HG03064 (cell line): ENCODE measurements around the gene ACSL5.
"Not testable (repeated sequence)": the region's sequence is repeated elsewhere in the genome, so short reads cannot be mapped to it uniquely, and the experiment has no call there.

ENCODE experiments used
- ATAC-seq: cut with Tn5 transposase; IDR thresholded peaks from one replicate; pipeline ENCODE4 v1.9.1; 2021; ENCODE audit warnings: low read depth; ENCODE audit not compliant: unreplicated experiment

The ACSL5 gene

DNA sequence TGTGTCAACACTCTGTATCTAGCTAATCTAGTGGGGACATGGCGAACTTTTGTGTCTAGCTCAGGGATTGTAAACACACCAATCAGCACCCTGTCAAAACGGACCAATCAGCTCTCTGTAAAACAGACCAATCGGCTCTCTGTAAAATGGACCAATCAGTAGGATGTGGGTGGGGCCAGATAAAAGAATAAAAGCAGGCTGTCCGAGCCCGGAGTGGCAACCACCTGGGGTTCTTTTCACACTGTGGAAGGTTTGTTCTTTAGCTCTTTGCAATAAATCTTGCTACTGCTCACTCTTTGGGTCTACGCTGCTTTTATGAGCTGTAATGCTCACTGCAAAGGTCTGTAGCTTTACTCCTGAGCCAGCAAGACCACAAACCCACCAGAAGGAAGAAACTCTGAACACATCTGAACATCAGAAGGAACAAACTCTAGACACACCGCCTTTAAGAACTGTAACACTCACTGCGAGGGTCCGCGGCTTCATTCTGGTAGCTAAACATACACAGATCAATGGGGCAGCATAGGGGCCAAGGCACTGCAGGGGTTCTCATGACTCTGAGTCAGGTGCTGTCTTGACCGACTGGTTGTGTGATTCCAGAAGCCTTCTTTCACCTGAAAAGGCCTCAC, 1.6 kb upstream of the ACSL5 start:
- not testable (repeated sequence) for ATAC-seq

DNA sequence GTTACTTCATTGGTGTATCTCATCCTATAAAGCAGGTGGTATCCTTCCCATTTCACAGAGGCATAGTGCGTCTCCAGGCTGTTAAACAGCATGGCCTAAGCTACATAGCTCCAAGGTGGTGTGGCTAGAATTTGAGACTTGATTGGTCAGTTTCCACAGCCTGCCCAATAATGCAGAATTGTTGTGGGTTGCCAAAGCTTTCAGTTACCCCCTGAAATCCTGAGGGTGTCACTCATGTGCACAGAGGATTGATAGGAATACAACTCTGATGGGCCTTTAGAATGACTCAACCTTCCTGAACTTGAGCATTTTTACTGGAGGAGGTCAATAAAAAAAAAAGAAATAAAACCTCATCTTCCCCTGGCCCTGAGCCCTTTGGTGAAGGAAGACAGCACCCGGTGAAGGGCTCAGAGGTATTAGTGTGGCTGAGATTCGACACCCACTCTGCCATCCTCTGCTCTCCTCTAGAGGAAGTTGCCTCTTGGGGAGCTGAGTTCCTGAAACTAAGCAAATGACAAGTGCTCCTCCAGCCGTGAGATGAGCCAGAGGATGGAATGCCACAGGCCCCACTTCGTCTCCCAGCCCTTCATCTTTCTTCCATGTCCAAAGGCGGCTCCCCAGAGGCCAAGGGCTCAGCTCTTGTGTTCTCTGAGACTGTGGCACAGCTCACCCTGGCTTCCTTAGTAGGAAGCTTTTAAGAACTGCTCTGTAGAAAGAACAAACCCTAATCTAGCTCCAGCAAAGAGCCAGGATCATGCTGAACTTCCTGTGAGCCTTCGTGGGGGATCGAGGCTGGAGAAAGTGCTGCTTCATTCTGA, 1.0 kb downstream of the ACSL5 start:
- peak; percentile 46 for ATAC-seq

DNA sequence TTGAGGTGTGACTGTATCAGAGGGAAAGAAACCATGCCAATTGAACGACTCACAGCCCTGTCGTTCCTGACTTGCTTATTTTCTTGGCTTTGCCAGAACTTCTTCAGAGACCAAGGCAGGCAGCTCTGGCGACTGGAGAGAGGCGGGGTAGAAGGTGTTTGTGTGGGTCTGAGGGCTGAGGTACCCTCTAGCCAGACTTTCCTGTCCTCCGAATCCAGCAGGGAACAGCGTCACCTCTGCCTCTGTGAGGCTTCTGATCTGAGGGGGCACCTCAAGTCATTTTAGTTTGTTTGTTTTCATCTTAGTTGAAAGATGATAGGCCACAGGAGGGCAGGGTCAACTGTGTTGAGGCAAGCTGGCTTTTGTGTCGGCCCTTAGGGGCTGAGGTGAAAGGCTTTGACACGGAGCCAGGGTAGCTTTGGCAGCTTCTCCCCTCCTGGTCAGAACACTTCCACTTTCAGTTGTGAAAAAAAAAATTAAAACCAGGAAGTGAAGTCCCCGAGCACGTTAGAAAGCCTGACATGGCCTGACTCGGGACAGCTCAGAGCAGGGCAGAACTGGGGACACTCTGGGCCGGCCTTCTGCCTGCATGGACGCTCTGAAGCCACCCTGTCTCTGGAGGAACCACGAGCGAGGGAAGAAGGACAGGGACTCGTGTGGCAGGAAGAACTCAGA, 1.9 kb downstream of the ACSL5 start:
- peak; percentile 85 for ATAC-seq

DNA sequence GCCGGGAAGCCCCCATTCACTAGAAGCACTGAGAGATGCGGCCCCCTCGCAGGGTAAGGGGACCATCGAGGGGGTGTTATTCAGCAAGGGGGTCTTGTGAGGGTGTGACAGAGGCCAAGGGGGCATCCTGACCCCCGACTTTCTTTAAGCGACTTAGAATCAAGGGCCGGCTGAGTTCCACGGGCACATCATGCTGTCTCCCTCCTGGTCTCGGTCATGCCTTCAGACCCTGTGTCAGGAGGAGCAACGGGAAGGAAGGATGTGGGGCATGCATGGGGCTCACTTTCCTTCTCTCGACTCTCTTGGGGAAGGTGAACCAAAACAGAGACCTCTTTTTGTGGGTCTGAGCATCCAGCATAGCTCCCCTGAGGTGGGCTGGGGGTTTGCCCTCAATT, 2.5 kb downstream of the ACSL5 start:
- peak; percentile 16 for ATAC-seq

DNA sequence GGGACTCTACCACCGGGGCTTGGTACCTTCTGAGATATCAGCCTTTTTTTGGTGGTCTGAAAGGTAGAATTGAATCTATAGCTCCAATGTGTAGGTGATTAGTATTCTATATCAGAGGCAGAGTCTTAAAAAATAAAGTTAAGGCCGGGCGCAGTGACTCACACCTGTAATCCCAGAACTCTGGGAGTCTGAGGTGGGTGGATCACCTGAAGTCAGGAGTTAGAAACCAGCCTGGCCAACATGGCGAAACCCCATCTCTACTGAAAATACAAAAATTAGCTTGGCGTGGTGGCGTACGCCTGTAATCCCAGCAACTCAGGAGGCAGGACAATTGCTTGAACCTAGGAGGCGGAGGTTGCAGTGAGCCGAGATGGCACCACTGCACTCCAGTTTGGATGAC, 3.2 kb downstream of the ACSL5 start:
- not testable (repeated sequence) for ATAC-seq

DNA sequence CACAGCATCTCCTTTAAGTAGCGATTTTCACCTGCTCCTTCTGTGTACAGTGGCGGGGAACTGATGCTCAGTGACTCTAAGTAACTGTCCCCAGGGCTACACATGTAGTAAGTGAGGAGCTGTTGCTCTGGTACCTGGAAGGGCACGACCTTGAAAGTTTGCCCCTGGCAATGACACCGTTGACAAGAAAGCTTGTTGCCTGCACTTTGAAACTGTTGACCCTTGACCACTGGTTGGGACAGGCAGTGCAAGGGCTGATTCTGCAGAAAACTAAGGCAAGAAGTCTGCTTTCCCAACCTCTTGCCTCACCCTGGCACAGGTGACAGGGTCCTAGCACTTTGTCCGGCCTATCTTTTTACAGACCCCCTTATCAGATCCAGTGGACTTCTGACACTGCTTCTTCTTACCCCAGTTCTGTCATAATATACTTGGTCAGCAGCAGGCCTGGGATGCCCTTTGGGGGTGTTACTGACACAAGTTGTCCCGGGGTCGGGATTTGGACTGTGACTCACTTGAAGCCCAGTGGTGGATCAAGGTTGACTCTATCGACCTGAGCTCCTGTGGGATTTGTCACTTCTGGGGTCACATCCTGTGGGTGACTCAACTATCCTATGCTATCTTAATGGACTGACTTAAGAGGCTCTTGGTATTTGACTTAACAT, 5.8 kb downstream of the ACSL5 start:
- no peak for ATAC-seq

DNA sequence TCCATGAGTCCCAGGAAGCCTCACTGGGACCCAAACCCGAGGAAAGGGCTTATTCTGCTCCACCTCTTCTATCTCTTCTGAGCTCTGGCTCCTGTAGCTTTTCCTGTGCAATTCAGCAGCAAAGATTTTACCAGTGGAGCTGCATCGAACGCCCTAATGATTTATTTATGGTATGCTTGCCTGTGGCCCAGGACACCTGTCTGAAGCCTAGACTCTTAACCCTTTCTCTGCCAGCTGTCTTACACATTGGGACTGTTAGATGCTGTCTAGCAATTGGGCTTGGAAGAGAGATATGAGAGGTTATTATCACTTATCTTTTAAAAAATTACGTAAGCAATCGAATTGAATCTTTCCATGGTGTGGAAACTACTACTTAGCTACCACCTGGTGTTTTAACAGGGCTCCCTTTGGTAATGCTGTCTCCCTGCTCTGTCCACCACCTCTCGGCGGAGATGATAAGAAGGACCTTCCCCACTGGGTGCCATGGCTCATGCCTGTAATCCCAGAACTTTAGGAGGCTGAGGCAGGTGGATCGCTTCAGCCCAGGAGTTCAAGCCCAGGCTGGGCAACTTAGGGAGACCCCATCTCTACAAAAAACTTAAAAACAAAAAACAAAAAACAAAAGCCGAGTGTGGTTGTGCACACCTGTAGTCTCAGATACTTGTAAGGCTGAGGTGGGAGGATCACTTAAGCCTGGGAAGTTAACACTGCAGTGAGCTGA, 8.8 kb downstream of the ACSL5 start:
- no peak for ATAC-seq

DNA sequence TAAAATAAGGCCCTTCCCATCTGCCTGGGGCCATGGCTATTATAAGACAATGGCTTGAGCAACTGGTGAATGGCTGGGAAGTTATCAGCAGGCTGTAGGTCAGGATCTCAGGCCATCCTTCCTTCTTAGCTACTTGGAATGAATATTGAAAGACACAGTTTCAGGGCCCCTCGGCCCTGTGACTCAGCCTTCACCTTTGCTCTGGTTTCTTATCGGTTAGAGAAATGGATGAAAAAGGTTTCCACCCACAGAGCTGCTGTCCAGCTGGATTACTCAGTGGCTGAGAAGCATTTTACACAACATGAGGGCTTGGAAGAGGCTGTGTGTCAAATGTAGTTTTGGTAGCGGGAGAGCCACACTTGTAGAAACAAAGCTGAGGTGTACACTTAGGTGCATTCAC, 9.4 kb downstream of the ACSL5 start:
- no peak for ATAC-seq

DNA sequence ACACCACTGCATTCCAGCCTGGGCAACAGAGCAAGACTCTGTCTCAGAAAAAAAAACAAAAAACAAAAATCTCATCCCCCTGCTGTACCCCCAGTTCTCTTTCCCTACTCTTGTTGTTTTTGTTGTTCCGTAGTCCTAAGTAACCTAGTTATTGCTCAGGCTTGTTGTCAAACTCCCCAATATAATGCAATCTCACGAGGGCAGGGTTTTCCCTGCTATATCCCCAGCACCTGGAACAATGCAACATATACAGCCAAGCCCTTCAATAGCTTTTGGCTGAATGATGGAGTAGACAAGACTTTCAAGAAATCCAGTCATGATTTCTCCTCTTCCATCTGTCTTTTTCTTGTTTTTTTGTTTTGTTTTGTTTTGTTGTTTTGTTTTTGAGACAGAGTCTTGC, 10.2 kb downstream of the ACSL5 start:
- ATAC-seq = no peak

DNA sequence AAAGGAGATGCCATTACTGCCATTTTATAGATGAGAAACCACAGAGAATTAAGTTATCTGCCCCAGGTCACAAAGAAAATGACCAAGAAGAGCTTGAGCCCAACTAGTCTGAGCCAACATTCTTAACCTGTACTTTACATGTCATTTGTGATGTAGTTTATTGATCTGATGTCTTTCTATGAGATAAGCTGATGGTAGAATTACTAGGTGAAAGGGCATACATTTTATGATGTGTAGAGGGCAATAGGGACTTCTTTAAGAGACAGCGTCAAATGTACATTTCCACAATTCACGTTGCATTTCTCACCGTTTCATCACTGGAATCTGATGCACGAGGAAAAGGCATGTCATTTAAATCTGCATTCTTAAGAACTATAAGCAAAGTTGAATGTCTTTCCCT, 11.3 kb downstream of the ACSL5 start:
- no peak for ATAC-seq

DNA sequence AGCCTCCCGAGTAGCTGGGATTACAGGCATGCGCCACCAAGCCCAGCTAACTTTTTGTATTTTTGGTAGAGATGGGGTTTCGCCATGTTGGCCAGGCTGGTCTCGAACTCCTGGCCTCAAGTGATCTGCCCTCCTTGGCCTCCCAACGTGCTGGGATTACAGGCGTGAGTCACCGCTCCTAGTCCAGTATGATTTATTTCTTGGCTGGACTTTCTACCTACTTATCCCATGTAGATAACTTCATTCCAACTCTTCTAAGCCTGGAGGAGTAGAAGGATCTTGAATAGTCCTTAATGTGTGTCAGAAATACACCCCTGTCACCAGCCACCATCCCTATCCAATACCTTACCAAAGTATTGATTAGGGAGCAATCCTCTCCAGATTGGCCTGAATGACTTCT, 14.1 kb downstream of the ACSL5 start:
- ATAC-seq = not testable (repeated sequence)

DNA sequence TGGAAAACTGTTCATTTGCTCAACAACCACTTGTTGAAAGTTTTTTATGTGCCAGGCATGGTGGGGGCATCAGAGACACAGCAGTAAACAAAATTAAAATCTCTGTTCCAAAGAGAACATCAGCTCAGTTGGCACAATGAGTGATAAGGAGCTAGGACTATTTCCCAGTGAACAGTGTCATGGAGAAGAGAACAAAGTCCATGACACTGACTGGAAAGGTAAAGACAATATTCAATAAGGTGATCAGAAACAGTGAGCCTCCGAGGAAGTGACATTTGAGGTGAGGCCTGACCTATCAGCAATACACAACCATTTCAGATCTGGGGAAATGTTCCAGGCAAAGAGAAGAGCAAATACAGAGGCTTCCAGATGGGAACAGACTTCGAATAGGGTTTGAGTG, 14.6 kb downstream of the ACSL5 start:
- ATAC-seq = no peak

DNA sequence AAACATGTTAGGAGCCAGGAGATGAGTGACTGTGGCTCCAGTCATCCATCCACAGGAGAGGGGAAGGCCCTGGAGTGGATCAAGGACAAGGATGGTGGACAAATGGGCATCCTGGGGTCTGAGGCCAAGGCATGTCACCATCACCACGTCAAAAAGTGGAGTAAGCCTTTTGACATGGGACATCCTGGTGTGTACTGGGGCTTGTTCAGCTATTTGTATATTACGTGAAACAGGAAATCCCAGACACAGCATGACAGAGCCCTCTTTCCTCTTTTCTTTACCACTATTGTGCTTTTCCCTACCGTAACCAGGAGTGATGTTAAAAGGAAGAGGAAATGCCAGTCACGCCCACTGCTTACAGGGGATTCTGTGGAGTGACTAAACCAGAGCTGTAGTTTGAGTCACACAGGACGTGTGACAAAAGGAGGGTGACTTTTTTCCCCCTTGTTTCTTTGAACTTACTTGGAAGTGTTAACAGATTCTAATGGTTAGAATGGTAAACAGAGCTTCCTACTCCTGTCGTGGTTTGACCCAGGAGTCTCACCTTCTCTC, 15.4 kb downstream of the ACSL5 start:
- ATAC-seq = peak; percentile 54

DNA sequence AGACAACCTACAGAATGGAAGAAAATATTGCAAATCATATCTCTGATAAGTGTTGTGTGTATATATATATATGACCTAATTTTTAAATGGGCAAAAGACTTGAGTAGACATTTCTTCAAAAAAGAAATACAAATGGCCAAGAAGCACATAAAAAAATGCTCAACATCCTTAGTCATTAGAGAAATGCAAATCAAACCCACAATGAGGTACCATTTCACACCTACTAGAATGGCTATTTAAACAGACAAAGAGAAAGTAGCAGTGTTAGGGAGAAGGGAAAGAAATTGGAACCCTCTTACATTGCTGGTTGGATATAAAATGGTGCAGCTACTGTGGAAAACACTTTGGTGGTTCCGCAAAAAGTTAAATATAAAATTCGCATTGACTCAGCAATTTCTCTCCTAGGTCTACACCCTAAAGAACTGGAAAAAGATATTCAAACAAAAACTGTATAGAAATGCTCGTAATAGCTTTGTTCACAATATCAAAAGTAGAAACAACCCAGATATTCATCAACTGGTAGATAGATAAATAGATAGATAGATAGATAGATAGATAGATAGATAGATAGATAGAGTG, 16.3 kb downstream of the ACSL5 start:
- ATAC-seq = no peak

DNA sequence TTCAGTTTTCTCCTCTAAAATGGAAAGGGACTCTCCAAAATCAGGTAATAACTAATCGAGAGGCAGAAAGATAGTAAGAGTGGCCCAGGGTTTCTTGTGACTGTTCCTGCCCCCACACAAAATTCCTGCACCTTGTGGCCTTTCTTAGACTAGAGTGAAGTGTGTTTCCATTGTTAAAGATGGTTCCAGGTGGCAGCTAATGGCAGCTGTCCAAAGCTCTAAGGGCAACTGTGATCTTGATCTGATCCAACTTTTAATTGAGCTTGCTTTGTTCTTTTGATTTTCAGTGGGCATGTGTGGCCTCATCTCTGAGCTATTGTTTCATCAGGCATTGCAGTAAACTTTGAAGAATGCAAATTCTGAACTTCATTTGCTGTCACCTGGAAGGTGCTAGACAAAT, 19.4 kb downstream of the ACSL5 start:
- no peak for ATAC-seq

DNA sequence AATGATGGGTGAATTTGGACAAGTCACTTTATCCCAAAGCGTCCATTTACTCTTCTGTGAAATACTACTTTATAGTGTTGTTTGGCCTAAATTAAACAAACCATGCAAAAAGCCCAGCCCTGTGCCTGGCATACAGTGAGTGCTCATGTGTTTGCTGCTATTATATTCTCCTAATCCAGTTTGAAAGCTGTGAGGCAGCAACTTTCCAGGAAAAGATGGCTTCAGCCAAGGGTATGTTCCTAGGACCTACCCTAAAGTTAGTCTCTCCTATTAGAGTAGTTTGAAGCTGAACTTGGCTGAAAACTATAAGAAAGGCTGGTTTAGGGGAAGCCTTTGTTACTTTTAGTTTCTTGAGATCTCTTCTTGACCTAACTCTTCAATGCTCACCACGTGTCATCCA, 19.9 kb downstream of the ACSL5 start:
- no peak for ATAC-seq

DNA sequence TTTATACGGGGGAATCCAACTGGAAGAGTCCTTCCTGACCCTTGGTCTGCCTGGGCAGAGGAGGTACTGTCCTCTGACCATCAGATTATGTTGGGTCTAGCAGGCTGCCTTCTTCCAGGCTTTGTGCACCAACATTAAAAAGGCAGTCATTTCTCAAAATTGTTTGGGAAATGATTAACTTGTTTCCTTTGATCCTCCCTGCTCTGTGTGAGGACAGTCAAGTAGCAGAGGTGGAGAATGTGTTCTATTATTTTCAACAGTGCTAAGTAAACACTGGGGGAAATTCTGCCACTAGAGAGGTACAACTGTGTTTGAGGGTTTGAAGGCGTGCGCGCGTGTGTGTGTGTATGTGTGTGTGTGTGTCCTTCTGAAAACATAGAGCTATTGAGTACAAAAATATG, 20.6 kb downstream of the ACSL5 start:
- no peak for ATAC-seq

DNA sequence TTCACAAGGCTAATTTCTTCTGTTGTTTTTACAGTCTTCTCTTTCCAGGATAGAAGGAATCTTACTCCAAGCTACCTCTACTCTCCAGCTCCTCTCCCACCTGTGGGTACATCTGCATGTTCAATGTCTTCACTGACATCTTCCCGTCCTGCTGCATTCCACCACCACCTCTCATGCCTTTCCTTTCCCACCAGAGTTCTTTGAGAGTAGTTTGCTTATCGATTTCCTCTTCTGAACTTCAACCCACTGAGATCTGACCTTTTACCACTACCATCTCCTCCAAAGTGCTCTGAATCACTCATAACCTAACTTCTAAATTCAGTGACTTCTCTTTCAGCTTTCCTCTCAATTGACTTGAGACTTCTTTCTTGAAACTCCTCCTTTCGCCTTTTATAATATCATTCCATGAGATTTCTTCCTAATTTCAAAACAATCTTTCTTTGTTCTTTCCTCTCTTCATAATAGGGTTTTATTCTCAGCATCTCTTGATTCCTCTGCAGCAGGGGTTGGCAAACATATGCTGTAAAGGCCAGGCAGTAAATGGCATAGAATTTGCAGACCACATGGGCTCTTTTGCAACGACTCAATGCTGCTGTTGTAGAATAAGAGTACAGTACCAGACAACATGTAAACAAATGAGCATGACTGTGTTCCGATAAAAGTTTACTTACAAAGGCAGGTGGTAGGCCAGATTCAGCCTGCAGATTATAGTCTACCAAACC, 22.1 kb downstream of the ACSL5 start:
- ATAC-seq = no peak

DNA sequence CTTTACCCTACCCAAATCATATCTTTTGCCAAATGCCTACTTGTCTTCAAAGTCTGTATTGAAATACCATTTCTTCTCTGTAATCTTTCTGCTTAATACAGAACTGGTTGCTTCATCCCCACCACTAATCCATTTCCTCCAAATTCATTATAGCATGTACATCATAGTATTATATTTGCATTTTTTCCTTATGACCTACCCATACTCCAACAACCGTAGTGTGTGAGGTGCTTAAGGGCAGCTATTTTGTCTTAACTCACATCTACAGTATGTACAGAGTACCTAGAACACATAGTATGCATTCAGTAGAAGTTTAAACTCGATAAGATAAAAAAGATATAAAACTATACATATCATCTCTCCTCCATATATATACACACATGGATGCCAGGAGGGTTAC, 23.7 kb downstream of the ACSL5 start:
- ATAC-seq = no peak
